GM21423 (cell line): ENCODE data around the gene RAP2B.

Experiments
- ATAC-seq: cut with Tn5 transposase; IDR thresholded peaks from one replicate; pipeline ENCODE4 v1.9.1; 2021; ENCODE audit warnings: mild to moderate bottlenecking, moderate library complexity; ENCODE audit not compliant: unreplicated experiment

RAP2B gene

GRCh38 chr3:153159771-153160397, 2.1 kb upstream of the RAP2B start:
- ATAC-seq: no peak

- ATAC-seq: peak; percentile 34
Measured at GRCh38 chr3:153160451-153161137, 1.4 kb upstream of the RAP2B start.

- peak; percentile 77 for ATAC-seq
Measured at GRCh38 chr3:153161138-153161713, 800 bp upstream of the RAP2B start.

- ATAC-seq: peak; percentile 2
Measured at GRCh38 chr3:153162513-153163392, 727 bp downstream of the RAP2B start.

- no peak for ATAC-seq
Measured at GRCh38 chr3:153163393-153163724, 1.3 kb downstream of the RAP2B start.

GRCh38 chr3:153163756-153164550, 1.9 kb downstream of the RAP2B start:
- ATAC-seq: no peak

GRCh38 chr3:153165261-153165681, 3.2 kb downstream of the RAP2B start:
- ATAC-seq: no peak

GRCh38 chr3:153166206-153166605, 4.2 kb downstream of the RAP2B start:
- ATAC-seq: no peak

GRCh38 chr3:153166796-153167195, 4.8 kb downstream of the RAP2B start:
- ATAC-seq: no peak

GRCh38 chr3:153169793-153170383, 7.9 kb downstream of the RAP2B start:
- no peak for ATAC-seq

GRCh38 chr3:153171256-153171655, 9.2 kb downstream of the RAP2B start:
- no peak for ATAC-seq

- no peak for ATAC-seq
Measured at GRCh38 chr3:153171918-153172317, 9.9 kb downstream of the RAP2B start.

GRCh38 chr3:153172796-153173757, 11.1 kb downstream of the RAP2B start:
- no peak for ATAC-seq

GRCh38 chr3:153173758-153174516, 11.9 kb downstream of the RAP2B start:
- no peak for ATAC-seq

GRCh38 chr3:153176197-153176596, 14.2 kb downstream of the RAP2B start:
- ATAC-seq: no peak

GRCh38 chr3:153180860-153181372, 18.9 kb downstream of the RAP2B start:
- no peak for ATAC-seq

- no peak for ATAC-seq
Measured at GRCh38 chr3:153182501-153183293, 20.7 kb downstream of the RAP2B start.
